Adrenal gland (tissue), 5 donors: Measurements from ENCODE around the gene RAB6B.

Source experiments
- POLR2A ChIP-seq, 2 donors: fragments of 450-650 bp; IDR thresholded peaks; one replicate each; pipeline ENCODE4 v1.6.1; 2017; ENCODE audit warnings: antibody characterized with exemption in 2 of 2, mild to moderate bottlenecking in 2 of 2, moderate library complexity in 1 of 2
- TF ChIP-seq, protein P1 (sequence below), 6 experiments: fragments of 450-650 bp in 4 of 6; fragments of 200-600 bp in 2 of 6; sonication (generic) in 1 of 6; IDR thresholded peaks; 1 replicate in 5 of 6; 2 replicates in 1 of 6; pipeline versions ENCODE4 v1.5.1 to v1.8.0; 2016 to 2021; ENCODE audit warnings: antibody characterized with exemption in 6 of 6, mild to moderate bottlenecking in 2 of 6, moderate library complexity in 1 of 6
- donor health status: DM: no; HTN: no; CAD: no.

DNA sequence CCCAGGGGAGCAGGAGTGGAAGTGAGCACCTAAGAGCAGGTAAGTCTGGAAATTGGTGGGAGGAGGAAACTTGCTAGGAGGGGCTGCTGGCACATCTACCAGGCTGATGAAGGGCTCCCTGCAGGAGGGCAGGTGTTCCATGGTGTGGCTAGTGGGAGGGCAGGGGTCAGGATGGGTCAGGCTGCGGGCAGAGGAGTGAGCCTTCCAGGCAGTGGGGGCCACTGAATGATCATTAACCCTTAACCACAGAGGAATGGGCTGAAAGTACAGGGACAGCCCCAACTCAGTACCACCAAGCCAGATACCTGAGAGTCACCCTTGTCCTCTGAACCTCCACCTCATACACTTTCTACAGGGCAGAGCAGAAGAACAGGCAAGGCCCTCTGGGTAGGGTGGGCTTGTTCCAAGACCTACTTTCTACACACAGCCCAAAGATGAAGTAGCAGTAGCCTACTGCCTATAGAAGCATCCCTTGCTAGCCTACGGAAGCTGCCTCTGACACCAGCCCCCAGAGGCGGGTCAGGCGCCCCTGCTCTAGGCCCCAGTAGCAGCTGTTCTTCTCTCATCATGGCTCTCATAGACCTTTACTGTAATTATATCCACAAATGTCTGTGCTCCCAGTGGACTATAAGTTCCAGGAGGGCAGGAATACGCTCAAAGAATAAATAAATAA is 4.6 kb downstream of the RAB6B start:
- TF ChIP-seq, protein P1, sequence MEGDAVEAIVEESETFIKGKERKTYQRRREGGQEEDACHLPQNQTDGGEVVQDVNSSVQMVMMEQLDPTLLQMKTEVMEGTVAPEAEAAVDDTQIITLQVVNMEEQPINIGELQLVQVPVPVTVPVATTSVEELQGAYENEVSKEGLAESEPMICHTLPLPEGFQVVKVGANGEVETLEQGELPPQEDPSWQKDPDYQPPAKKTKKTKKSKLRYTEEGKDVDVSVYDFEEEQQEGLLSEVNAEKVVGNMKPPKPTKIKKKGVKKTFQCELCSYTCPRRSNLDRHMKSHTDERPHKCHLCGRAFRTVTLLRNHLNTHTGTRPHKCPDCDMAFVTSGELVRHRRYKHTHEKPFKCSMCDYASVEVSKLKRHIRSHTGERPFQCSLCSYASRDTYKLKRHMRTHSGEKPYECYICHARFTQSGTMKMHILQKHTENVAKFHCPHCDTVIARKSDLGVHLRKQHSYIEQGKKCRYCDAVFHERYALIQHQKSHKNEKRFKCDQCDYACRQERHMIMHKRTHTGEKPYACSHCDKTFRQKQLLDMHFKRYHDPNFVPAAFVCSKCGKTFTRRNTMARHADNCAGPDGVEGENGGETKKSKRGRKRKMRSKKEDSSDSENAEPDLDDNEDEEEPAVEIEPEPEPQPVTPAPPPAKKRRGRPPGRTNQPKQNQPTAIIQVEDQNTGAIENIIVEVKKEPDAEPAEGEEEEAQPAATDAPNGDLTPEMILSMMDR (IDR thresholded peaks at IDR 0.05): no peak
- TF ChIP-seq POLR2A (IDR thresholded peaks at IDR 0.05): no peak
